Middle frontal gyrus (tissue), 1 donor: ENCODE results near the gene HOXA9.

Experiments
- DNase-seq: peaks from one replicate; pipeline ENCODE4 v3.0.0-alpha.2; 2015; ENCODE audit warnings: low spot score; ENCODE audit errors: extremely low spot score

HOXA9 gene

GRCh38 chr7:27154901-27155815 lies 10.2 kb downstream of the HOXA9 start:
- DNase-seq: no peak

- DNase-seq: no peak
Observed at GRCh38 chr7:27154369-27154768, 11.0 kb downstream of the HOXA9 start.

GRCh38 chr7:27153526-27153925 lies 11.8 kb downstream of the HOXA9 start:
- DNase-seq: no peak

DNA sequence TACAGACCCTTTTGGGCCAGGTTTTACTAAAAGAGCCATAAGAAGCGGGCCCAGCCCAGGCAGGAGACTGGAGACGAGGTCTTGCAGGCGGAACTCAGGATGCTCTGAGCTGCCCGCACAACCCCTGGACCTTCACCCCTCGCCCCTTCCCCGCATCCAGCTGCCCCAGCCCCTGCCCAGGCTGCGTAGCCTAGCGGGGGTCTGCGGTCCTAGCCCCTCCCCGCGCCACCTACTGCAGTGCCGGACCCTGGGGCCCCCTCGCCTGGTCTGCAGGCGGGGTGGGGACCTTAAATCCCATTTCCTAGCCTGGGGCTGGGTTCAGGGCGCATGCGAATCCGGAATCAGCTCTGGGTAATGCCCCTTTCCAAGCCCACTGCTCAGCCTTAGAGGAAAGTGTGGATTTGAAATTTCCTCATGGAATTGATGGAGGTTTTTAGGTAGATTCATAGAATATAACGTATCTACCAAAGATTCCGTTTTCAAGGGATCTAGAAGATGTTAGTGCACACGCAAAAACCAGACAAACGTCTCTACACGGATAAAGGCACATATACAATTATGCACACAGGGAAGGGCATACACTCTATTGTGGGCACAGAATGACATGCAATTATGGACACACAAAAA lies 12.4 kb downstream of the HOXA9 start:
- no peak for DNase-seq

DNA sequence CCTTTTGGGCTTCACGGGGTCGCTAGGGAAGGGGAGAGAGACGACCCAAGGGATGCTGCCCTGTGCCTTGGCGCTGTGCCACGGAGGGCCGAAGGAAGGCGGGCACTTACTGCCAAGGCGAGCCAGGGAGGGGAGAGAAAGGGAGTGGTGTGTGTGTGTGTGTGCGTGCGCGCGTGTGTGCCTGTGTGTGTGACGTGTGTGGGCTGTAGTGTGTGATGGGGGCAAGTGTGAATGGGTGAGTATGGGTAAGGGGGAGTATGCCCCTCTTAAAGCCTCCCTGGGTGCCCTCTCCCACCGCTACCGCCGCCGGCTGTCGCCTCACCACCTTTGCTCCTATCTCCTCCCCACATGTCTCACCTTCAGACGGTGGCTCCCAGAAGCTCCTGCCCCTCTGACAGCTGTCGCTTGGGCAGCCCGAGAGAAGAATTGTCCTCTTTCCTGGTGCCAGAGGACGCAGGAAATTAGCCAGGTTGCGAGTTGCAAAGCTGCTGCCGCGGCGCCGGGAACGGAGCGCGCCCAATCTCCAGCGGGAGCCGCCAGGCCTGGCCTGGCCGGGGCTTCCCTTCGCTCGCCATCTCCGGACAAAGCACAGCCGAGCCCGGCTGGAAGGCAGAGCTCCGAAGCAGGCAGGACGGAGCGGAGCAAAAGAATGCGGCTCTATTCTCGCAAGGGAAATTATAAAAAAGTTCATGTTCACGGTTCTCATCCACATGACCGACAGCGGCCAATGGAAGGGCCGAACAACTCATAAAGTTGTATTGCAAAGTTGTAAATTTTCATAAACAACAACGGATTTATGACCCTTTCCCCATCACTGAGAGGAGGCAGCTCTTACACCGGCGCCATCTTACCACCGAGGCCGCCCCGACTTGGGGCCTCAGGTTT lies 13.2 kb downstream of the HOXA9 start, which contains the start of gene HOXA3:
TSS of gene HOXA3 (minus strand) at position 653 of the 885 bp plus-strand sequence. CDS start 41,943 bp downstream, outside the sequence.
- no peak for DNase-seq

GRCh38 chr7:27151341-27151930 lies 13.9 kb downstream of the HOXA9 start:
- no peak for DNase-seq

DNA sequence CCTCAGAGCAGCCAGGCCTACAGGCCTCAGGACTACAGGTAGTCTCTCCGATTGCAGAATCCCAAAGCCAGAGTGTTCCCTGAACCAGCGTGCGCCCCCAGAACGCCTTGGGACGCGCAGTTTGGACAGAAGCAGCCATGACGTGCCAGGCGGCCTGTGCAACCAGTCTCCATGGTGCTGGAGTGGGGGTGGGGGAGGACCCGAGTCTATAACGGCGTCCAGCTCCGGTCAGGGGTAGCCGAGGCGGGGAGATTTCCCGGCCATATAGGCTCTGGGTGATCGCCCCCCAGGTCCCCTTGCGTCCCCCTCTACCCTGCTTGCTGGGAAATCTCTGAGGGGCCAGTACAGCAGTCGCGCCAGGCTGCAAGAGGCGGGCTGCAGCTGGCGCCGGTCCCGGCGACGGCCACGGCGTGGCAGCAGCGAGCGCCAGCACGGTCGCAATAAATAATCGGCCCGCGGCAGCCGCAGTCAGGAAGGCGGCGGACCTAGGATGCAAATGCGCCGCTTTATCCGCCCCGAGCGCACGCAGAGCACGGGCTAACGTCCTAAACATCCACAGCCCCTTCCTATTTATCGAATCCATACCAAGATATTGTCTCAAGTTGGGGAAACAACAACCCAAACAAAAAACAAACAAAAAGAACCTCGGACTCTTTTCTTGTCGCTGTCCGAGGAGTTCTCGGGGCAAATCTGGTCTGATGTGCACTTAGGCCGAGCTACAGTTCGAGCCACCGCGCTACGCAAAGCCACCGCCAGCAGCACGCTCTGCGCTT lies 14.6 kb downstream of the HOXA9 start:
- DNase-seq: no peak

DNA sequence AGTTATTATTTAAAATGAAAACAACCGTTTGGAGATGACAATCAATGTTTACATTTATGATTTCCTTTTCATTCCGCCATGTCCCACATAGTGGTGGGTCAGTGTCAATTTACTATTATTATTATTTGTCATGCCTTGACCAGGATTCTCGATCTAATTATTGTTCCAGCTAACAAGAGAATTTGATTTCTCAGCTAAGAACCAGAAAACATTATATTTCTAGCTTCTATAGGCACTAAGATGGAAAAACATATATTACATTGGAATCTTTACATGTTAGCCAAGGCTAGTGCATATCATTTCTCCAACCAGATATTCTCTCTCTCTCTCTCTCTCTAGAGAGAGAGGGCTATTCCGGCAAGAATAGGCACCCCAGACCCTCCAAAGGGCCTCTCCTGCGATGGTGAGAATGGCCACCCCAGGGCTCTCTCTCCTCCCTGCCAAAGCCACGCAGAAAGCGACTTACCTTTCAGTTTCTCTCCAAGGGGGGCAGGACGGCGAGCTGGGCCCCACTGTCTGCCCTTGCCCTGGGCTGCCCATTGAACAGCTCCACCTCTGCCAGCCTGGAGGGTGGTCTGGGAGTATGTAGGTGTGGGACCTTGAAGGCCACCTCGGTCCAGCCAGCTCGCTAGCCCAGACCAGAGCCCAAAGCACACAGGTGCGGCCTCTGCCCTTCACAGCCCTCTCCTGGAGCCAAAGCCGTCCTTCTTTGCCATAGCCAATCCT lies 15.3 kb downstream of the HOXA9 start:
- DNase-seq: no peak

DNA sequence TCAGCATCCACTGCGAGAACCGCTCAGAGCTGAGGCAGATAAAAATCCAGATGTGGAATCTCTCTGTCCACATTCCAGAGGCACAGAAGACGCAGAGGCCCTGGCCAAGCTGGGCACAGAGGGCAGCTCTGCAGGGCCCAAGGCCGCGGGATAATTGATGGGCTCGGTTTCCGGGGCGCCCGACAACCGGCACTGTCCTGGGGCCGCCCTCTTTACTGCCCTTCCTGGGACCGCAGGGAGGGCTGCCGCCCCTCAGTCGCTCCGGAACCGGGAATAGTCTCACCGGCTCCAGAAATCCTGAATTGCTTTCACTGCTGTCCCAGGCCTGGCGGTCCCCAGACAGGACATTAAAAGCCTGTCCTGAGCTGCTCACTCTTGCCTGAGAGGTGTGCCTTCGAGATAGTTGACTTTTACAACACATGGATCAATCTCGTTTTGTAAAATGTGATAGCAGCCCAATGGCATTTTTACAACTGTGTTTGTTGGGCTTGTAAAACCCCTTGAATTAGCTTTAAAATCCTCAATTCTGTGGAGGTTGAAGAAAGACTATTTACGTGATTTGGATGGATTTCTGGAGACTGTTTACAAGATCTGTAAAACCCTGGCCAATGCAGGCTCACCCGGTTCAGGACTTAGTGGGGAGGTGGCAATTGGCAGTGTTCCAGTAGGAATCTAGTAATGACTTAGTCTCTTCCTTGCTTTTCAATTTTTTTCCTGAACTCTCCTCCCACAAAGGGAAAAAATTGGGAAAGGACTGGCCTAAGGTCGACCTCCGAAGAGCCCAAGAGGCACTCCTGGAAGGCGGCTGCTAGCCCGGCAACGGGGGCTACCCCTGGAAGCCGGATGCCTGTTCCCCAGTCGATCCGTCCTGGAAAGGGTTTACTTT lies 16.3 kb downstream of the HOXA9 start:
- DNase-seq: no peak

DNA sequence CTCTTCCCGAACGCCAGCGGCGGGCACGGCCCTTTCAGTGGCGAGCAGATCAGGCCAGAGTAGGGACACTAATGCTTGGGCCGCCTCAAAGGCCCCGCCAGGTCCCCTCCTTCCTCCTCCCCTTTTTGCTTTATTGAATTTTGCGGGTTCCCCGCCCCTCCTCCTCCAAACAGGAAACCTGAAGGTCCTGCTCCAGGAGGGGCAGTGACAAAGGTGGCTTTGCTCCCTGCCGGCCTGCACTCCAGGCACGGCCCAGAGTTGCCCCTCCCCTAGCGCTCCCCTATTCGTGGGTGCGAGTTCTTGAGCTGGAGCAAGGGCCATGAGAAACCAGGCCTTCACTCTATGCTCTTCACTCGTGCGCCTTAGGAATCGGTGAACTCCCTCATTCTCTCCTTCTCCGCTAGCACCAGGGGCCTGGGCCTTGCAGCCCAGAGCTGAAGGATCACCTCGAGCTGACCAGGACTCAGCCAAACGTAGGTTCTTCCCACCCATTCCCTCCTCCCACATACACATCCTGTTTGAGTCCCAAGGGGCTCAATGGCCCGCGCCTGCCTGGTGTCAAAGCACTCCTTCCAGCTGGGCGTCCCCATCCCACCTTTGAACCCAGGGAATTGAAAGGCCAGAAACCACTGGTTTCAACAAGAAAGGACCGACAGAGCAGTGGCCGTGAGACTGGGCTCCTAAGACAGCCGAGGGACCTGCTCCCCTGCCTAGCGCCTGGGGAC lies 17.1 kb downstream of the HOXA9 start:
- no peak for DNase-seq

DNA sequence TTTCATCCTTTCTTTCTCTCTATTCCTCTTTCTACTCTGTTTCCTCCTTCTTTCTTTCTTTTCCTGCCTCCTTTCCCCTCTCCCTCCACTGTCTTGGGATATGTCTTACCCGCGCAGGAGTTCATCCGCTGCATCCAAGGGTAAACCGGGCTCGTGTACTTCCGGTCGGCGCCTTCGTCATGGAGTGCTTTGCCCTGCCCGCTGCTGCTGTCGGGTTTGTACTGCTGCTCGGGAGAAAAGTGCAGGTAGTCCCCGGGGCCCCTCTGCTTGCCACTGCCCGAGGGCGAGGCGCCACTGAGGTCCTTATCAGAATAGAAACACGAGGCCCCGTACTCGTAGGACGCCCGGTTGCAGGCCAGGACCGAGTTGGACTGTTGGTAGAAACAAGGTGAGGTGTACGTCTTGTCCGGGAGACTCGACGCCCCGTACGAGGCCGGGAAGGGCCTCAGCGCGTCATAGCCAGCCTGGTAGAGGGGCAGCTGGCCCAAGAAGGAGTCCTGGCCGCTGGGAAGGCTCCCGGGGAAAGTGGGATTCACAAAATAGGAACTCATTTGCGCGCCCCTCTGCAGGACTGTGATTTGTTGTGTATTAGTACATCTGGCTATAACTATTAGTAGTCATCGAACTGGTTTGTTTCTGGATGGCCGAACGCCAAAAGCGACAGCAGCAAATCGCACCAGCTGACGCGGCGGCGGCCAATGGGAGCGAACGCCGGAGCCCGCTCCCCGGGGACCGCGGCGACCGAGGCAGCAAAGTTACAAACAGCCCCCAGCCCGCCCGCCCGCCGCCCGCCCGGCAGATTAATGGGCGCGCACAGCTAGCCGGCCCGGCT lies 17.9 kb downstream of the HOXA9 start, which contains the start of gene HOXA6:
TSS of gene HOXA6 (minus strand) at position 576 of the 832 bp plus-strand sequence. CDS start at position 551, 25 bp downstream.
- DNase-seq: no peak

- no peak for DNase-seq
Observed at GRCh38 chr7:27146491-27147198, 18.7 kb downstream of the HOXA9 start.

DNA sequence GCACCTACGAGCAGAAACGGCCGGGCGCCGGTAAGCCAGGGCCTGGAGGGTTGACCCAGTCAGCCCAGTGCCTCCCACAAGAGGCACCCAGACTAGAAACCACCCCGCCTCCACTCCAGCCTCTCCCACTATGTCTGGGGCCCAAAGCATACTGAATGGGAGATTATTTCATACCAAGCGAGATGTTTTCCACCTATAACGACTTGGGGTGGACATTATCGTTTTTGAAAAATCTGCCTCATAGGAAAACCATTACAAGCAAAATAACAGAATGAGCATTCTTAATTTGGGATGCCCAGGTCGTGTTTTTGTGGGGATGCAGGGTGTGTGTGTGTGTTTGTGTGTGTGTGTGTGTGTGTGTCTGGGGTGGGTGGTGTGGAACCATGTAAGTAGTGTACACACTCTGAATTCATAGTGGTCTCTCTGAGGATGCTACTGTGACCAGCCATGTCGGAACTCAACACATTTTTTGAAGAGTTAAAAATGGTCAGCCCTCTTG lies 19.4 kb downstream of the HOXA9 start:
- no peak for DNase-seq

- DNase-seq: no peak
Observed at GRCh38 chr7:27145165-27145913, 20.0 kb downstream of the HOXA9 start.

DNA sequence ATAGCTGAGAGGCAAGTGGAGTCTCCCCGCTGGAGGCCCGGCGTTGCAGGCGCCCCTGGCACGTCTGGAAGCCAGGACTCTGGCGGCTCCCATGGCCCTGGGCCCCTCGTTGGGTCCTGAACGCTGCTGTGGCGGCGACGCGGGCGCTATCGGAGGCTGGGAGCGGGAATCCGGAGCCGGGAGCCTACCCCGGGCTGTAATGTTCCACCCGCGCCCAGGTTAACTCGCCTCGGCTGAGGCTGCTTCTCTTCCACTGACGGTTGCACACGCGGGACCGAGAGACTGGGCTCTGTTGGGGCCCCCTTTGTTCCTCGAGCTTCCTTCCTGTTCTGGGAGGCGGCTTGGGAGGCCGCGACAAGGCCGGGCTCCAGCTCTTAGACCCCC lies 20.6 kb downstream of the HOXA9 start:
- DNase-seq: no peak
